HG02973 (cell line): ENCODE measurements around the gene SLF2.
"Not testable (repeated sequence)": the region's sequence is repeated elsewhere in the genome, so short reads cannot be mapped to it uniquely, and the experiment has no call there.

Experiments used
- ATAC-seq: cut with Tn5 transposase; IDR thresholded peaks from one replicate; pipeline ENCODE4 v1.9.1; 2021; ENCODE audit warnings: moderate library complexity; ENCODE audit not compliant: unreplicated experiment

SLF2 gene

DNA sequence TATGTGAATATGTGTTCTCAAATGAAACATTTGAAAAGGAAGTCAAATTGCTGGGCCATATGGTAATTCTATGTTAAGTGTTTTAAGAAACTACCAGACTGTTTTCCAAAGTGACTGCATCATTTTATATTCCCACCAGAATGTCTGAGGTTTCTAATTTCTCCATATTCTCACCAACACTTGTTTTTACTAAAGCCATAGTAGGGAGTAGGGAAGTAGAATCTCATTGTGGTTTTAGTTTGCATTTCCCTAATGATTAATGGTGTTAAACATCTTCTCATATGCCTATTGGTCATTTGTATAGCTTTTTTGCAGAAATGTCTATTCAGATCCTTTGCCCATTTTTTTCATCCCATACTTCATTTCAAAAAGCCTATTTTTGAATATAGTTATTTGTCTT, 47.5 kb downstream of the SLF2 start:
- no peak for ATAC-seq

DNA sequence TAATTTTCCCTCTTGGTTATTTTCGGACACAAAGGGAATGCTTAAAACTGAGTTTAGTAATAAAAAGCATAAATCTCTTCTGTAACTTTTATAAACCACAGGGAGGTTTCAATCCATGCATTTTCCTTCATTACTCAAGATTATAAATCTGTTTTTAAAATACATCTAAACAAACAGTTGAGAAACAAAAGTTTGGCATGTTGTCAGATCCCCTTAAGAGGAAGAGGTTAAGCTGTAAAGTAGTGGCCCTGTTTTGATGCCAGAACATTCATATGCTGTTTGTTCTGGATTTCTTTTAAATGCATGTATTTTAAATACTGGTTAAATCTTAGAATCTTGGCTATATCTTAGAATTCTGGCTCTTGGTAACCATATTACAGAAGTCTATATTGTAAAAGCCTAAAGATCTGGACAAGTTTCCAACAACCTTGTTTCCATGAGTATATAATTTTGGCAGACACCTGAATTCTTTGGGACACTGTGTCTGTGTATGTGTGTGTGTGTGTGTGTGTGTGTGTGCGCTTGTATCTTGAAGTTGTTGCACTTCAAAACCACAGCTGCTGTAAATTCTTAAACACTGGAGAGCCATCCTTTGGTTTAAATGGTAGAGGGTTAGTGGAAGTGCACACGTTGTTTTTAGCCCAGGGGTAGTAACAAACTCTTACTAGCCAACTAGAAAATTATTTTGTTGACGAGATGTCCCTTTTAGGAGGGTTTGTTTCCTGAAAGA, 49.8 kb downstream of the SLF2 start:
- ATAC-seq, result no peak

DNA sequence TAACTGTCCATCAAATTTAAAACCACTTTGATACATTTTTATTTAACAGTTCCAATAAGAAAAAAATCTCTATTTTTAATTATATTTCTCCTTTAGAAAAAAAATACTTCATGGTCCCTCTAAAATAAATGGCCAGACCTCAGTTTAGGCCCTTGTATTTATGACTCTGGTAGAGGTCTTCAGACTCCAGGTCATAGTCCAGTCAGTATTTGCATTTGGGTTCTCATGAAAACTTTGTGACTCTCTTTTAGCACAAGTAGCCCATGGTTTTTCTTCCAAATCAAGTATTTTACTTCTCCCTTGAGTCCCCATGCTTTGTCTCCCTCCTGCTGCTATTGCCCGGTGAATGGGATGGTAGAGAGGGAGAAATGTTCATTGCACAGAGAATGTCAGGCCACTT, 51.1 kb downstream of the SLF2 start:
- ATAC-seq, result no peak

DNA sequence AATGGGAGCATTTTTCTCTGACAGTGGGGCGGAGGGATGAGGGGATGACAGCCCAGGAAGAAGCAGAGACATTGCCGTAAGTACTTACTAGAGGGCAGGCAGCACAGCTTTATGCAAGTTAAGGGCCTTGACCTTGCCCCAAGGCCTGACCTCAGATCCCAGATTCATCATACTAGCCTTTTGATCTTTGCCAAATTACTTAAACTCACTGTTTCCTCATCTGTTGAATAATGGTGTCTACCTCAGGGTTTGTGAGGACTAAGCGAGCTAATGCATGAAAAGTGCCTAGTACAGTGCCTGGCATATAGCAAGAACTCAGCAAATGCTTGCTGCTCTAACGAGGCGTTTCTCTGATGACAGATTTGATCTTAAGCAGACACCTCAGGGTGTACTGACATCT, 53.1 kb downstream of the SLF2 start:
- ATAC-seq, result no peak

DNA sequence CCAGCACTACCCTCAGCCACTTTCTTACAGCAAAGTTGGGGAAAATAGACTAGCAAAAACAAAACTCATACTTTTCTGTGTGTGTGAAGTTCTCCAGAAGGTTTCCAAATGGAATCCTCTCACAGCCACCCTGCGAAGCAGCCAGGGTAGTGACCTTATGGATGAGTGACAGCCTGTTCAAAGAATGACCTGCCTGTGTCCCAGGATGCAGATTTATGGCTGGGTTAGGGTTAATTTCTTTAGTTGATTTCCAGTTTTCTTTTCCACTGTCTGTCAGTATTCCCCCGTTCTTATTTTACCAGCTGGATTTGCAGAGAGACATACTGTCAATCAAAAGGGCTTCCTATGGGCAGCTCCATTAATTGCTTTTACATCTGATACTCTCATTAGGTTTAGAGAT, 54.1 kb downstream of the SLF2 start:
- no peak for ATAC-seq

DNA sequence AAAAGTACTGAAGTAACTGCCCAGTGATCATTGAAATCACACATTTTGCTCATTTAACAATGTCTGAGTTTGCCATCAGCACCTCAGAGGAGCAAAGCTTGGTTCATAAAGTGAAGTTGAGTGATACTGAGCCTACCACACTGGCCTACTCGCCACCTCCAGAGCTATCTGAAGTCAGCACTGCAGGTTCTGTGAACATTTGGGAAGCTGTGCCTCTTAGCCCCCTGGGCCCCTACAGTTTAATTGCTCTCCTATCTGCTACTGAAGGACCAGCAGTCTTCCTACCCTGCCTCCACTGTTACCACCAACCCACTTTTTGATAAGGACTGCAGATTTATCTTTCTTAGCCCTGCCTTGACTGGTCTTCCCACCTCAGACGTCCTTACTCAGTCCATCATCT, 54.6 kb downstream of the SLF2 start:
- ATAC-seq, result no peak

DNA sequence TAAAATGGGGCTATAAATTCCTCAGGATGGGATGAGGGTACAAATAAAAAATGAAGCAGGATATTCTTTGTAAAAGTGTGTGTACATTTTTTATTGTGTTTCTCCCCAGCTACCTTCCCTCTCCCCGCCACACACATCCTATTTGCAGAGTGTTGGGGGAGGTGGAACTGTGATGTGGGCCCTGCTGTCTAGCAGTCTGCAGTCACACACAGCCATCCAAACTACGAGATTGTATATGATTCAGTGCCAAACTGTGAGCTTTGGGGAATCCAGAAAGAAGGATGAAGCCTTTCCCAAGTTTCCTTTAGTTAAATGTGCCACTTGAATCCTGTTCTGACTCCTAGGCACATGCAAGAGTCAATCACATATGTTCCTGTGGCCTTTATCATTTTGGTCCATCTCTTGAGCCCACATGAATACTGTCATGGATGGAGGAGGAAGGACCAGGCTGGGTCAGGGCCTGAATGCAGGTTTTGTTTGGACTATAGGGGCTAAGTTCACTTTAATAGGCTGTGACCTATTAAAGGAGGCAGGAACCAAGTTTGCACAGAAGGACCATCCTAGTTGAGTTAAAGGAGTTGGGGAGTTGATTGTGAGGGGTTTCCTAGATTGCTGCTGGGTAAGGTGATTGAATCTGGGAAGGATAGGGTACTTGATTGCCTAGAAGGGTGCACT, 55.4 kb downstream of the SLF2 start:
- ATAC-seq, result no peak

DNA sequence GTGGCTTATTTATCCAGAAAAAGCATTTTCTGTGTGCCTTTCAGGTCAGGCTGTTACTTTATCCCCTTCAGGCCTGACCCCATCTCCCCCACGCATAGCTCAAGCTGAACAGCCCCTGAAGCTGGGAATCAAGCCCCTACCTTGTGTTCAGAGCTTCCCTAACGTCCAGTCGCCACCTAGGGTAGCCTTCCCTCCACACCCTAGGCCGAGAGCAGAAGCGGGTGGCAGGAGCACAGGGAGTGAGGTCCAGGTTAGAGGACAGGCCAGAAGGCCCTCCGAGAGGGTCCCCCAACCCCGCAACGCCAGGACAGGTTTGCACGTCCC, 56.1 kb downstream of the SLF2 start:
- ATAC-seq, result no peak

DNA sequence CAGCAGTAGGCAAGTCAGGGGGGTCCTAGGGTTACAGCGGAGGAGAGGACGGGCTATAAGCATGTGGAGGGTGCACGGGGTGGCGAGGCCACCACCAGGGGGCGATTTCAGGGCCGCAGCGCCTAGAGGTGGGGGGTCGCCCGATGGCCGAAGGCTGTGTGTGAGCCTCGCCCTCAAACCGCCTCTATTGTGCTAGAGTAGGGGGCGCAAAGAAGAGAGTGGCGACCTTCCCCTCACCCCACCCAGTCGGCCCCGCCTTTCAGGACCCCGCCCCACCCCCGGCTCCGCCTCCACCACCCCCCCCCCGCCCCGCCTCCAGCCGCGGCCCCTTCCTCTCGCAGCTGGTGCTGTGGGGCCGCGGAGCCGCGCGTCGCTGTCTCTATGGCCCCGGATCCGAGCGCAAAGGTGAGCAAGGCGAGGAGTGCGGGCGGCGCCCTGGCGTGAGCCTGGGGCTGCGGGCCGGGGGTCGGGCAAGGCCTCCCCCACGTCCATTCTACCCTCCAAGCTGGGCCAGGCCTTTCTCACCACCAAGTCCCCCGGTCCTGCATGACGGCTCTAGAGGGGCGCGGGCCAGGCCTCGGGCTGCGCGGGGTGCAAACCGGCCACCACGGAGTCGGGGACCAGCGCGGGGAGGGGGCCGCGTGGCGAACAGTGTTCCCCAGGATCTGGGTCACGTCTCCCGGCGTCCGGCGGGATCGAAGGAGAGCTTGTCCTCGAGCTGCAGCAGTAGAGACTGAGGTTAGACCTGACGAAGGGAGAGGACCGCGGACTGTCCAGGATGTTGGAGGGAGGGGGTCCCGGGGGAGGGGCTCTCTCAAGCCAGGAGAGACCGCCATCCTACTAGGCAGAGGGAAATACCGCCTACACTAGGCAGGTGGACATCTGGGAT, 56.7 kb downstream of the SLF2 start, which contains the start of gene SEMA4G:
SEMA4G (plus strand) TSS at position 318 of the 889 bp plus-strand sequence. CDS start 3,409 bp downstream, outside the sequence.
- ATAC-seq, result no peak

DNA sequence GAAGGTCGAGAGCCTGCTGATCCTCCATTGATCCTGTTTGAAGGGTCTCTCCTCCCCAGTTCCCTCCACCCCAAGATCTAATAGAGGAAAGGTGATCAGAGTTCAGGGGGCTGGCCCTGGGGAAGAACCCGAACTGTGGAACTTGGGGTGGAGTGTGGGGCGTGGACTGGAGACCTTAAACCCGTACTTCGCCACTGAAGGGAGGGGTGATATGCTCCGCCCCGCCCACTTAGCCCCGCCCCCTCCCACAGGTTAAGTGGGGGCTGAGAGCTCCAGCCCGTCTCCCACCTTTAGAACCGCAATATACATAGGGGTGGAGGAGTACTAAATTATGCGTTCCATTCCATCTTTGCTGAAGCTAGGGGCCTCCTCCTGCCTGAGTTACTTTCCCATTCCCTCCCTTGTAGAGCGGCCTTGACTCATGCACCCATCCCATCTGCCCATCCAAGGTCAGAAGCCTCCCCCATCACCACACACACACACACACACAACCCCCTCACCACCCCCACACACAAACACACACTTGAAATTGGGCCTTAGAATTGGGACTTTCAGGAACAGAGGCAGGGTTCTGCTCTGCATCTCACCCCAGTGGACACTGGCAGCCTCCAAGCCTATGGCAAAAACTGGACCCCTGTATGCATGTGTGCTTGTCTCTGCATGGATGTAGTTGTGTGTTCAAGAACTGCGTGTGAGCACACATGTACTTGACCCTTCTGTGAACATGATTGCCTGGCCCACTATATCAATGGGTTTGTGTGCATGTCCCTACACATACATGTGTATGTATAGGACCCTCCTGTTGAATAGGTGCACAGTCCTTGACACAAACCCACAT, 57.5 kb downstream of the SLF2 start:
- no peak for ATAC-seq

DNA sequence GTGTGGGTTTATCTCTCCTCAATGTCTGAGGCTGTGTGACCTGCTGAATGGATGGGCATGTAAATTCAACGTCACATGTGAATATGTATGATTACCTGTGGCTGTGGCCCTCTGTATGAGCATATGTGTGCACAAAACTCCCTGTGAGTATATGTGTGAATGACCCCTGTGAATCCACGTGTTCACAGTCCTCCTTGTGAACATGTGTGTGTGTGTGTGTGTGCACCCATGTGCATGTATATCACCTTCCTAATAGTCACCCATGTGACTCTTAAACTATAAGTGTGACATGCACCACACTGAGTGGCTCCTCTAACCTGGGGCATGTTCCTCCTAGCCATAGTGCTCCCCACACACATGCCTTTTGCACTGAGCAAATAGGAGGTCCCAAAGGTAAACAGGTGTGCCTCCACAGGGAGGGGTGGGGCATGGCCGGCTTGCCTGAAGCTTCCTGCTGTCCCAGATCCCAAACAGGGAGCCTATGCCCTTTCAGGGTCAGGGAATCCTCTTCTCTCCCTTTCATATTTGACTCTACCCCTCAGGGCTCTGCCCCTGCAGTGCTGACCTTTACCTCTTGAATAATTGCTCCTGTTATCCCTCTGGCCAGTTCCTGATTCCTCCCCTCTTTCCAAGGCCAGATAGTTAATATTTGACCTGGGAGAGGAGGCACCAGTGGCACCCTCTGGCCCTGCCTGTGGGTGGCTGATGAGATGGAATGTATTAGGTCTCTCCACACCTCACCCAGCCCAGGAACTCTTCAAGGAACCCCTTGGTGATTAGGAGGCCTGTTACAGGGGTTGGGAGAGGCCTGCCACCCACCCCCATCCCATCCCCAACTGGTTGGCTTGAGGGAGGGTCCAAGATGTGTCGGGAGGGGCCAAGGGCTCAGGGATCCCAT, 58.4 kb downstream of the SLF2 start:
- ATAC-seq, result no peak

DNA sequence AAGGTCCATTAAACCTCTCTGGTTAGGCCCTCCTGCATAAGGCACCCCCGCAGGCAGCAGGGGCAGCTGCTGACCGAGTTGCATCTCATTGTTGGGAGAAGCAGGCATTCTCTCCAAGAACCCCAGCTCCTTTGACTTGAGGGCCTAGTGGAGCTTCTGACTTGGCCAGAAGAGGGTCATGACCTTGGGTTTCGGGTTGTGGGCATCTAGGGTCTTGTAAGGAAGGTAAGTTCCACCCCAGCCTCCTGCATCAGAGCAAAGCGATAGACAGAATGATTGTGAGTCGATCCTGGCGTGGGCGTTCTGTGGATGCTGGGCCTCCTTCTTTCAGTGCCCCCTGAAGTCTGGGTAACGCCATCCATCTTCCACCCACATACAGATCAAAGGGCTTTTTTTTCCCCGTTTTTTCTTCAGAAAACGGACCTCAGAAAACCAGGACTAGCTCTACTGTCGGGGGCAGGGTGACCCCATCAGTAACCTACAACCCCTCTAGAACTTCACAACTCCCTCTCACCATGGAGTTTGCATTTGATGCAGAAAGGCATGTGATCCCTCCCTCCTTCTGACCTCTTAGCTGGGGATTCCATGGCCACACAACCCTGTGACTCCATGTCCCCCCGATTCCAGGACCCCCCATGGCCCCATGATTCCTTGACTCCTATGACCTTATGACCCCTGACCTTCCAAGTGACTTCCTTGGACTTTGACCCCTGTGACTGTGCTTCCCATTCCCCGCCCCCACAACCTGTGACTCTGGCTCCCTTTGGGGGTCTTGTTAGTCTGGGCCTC, 59.5 kb downstream of the SLF2 start:
- ATAC-seq, result no peak

DNA sequence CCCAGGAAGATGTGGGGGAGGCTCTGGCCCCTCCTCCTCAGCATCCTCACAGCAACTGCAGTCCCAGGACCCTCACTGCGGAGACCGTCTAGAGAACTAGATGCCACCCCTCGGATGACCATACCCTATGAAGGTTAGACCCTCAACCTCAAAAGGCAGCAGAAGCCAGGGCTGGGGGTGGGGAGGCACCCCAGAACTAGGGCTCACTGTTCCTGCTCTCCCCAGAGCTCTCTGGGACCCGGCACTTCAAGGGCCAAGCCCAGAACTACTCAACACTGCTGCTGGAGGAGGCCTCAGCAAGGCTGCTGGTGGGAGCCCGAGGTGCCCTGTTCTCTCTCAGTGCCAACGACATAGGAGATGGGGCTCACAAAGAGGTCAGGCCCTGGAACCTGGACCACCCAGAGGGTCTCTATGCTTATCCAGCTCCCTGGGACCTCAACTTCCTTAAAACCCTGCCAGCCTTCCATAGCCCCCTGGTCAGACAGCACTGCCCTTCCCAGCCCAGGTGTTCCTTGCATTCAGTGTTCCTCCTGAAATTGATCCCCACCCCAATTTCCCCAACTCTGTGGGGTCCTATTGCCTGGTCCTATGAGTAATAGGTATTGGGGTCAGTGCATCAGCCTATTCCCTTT, 60.3 kb downstream of the SLF2 start:
- no peak for ATAC-seq

DNA sequence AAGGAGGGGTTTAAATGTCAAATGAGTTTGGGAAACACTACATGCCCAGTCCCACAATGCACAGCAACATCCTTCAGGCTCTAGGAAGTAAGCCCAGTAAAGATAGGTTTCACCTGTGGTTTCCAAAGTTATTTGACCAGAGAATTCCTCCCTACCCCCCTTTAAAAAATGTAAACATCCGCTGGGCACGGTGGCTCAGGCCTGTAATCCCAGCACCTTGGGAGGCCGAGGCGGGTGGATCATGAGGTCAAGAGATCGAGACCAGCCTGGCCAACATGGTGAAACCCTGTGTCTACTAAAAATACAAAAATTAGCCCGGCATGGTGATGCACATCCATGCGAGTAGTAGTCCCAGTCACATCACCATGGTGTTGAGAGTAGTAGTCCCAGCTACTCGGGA, 62.6 kb downstream of the SLF2 start:
- not testable (repeated sequence) for ATAC-seq

DNA sequence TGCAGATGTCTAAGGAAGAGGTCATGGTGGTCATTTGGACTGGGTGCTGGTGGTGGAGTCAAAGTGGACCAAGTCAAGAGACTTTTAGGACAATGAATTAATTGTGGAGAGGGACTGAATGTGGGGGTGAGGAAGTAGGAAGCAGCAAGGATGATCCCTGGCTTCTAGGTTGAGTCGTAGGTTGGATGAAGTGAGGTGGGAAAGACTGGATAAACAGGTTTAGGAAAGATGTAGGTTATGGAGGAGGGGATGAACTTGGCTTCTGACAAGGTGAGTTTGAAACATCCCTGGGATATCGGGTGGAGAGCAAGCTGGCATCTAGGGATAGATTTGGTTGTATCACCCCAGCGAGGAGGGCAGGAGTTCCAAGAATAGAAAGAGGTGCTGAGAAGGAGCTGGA, 64.1 kb downstream of the SLF2 start:
- ATAC-seq, result no peak

DNA sequence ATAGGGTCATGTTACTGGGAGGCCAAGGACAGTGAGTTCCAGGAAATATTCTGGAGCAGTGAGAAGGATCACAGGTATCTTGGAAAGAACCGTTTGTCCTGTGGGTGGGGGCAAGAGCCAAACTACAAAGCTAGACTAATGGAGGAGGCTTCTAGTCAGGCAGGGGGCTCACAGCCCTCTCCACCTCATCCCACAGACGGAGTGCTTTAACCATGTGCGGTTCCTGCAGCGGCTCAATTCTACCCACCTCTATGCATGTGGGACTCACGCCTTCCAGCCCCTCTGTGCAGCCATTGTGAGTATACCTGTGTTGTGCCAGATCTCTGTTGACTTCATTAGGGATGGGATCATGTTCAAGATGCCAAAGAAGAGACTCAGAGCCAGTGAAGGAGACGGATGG, 64.7 kb downstream of the SLF2 start:
- no peak for ATAC-seq

DNA sequence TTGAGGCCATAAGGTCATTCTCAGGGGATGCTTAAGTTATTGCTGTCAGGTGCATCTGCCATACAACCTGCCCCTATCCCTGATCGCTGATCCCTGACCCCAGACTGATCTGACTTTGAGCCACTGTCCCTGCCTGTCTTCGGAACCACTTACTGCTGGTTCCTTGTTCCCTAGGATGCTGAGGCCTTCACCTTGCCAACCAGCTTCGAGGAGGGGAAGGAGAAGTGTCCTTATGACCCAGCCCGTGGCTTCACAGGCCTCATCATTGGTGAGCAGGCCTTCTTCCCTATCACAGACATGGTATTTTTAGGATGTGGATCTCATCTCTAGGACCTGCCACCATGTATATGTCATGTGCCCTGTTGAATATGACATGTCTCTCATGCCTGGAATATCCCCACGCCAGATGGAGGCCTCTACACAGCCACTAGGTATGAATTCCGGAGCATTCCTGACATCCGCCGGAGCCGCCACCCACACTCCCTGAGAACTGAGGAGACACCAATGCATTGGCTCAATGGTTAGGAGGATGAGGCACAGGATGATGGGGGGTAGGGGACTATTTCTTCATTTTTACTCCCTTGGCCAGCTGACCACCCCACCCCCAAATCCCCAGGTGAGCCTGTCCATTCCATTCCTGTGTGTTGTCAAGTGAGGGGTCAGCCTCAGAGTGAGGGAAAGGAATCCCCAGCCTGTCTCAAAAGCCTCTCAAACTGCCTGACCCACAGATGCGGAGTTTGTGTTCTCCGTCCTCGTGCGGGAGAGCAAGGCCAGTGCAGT, 65.5 kb downstream of the SLF2 start:
- no peak for ATAC-seq

DNA sequence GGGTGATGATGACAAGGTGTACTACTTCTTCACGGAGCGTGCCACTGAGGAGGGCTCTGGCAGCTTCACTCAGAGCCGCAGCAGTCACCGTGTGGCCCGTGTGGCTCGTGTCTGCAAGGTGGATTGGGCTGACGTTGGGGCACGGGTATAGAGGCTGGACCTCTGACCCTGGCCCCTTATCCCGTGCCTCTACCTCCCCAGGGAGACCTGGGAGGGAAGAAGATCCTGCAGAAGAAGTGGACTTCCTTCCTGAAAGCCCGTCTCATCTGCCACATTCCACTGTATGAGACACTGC, 66.1 kb downstream of the SLF2 start:
- no peak for ATAC-seq
